DND-41 (cell line): ENCODE measurements around the gene TMEM260.
"Not testable (repeated sequence)": the region's sequence is repeated elsewhere in the genome, so short reads cannot be mapped to it uniquely, and the experiment has no call there.

ENCODE experiments used
- ATAC-seq: fragments of 200-7000 bp; cut with Tn5 transposase; 3 replicates; pipeline ENCODE4 v1.9.1; 2021; ENCODE audit warnings: low read depth; ENCODE audit not compliant: insufficient read depth
- DNase-seq: peaks from one replicate; pipeline ENCODE4 v3.0.0-alpha.2; 2020
- H2AFZ ChIP-seq: 2 replicates; pipeline ENCODE4 v1.6.0; 2012; ENCODE audit warnings: low read depth, low read length
- H3K27ac ChIP-seq: 2 replicates; pipeline ENCODE4 v1.5.1; 2012; ENCODE audit warnings: low read length, inconsistent platforms
- H3K27me3 ChIP-seq: fragments of 200-600 bp; sonication (generic); 2 replicates; pipeline ENCODE4 v1.6.0; 2012; ENCODE audit warnings: low read length, mild to moderate bottlenecking, inconsistent platforms; ENCODE audit not compliant: insufficient read depth, poor library complexity
- H3K36me3 ChIP-seq: 2 replicates; pipeline ENCODE4 v1.5.1; 2012; ENCODE audit warnings: low read length, inconsistent platforms; ENCODE audit not compliant: insufficient read depth
- H3K4me1 ChIP-seq: 2 replicates; pipeline ENCODE4 v1.5.1; 2012; ENCODE audit warnings: mild to moderate bottlenecking, low read length; ENCODE audit not compliant: insufficient read depth
- H3K4me2 ChIP-seq: 2 replicates; pipeline ENCODE4 v1.6.0; 2012; ENCODE audit warnings: mild to moderate bottlenecking, moderate library complexity, low read length, inconsistent platforms; ENCODE audit not compliant: insufficient read depth
- H3K4me3 ChIP-seq, 2 experiments: fragments of 200-600 bp in 1 of 2; shearing (Covaris generic) in 1 of 2; 2 replicates each; pipeline ENCODE4 v1.5.1; 2012 to 2016; ENCODE audit warnings: inconsistent platforms in 2 of 2, low read length in 2 of 2, mild to moderate bottlenecking in 2 of 2, low read depth in 1 of 2, moderate library complexity in 1 of 2
- H3K79me2 ChIP-seq: 2 replicates; pipeline ENCODE4 v1.6.0; 2012; ENCODE audit warnings: low read length, inconsistent platforms; ENCODE audit not compliant: insufficient read depth
- H3K9ac ChIP-seq: 2 replicates; pipeline ENCODE4 v1.6.0; 2012; ENCODE audit warnings: low read depth, mild to moderate bottlenecking, inconsistent platforms, low read length, moderate library complexity
- H3K9me3 ChIP-seq: 2 replicates; pipeline ENCODE4 v1.5.1; 2012; ENCODE audit warnings: low read length, moderate library complexity, mild to moderate bottlenecking, inconsistent platforms; ENCODE audit not compliant: insufficient read depth, severe bottlenecking
- H4K20me1 ChIP-seq: 2 replicates; pipeline ENCODE4 v1.6.0; 2012; ENCODE audit warnings: low read length; ENCODE audit not compliant: insufficient read depth
- EZH2 ChIP-seq: IDR thresholded peaks from 3 replicates; pipeline ENCODE4 v1.6.1; 2012; ENCODE audit warnings: borderline replicate concordance, low read depth, mild to moderate bottlenecking, moderate library complexity, low read length, inconsistent platforms; ENCODE audit not compliant: severe bottlenecking
- TF ChIP-seq, protein P1 (sequence below): IDR thresholded peaks from 2 replicates; pipeline ENCODE4 v1.5.1; 2012; ENCODE audit warnings: borderline replicate concordance, low read length, moderate library complexity, mild to moderate bottlenecking; ENCODE audit not compliant: poor library complexity, severe bottlenecking; ENCODE audit errors: extremely low read depth

TMEM260 gene

DNA sequence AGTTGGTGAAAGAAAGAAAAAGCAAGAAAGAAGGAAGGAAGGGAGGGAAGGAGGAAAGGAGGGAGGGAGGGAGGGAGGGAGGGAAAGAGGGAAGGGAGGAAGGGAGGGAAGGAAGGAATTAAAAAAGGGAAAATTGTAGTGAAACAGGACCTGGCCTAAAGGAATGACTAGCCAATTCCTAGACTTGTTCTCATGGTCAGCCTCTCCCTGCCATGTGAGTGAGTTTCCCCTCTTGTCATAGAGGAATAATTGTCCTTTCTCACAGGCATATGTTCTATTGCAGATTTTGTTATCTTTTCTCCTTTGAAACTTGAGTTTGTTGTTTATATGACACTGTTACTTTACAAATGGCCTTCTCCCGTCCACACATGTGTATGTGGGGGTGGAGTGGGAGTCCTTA lies 81.9 kb downstream of the TMEM260 start:
- H3K9ac ChIP-seq, result no peak overlapping the region
- no peak overlapping the region for H3K27ac ChIP-seq
- H2AFZ ChIP-seq, result no peak overlapping the region
- DNase-seq, result no peak
- no peaks in the 10 kb centered on the region for H3K27me3 ChIP-seq
- ATAC-seq, result no peak
- H4K20me1 ChIP-seq, result no peaks in the 10 kb centered on the region
- H3K36me3 ChIP-seq, result no peaks in the 10 kb centered on the region
- TF ChIP-seq, protein P1, sequence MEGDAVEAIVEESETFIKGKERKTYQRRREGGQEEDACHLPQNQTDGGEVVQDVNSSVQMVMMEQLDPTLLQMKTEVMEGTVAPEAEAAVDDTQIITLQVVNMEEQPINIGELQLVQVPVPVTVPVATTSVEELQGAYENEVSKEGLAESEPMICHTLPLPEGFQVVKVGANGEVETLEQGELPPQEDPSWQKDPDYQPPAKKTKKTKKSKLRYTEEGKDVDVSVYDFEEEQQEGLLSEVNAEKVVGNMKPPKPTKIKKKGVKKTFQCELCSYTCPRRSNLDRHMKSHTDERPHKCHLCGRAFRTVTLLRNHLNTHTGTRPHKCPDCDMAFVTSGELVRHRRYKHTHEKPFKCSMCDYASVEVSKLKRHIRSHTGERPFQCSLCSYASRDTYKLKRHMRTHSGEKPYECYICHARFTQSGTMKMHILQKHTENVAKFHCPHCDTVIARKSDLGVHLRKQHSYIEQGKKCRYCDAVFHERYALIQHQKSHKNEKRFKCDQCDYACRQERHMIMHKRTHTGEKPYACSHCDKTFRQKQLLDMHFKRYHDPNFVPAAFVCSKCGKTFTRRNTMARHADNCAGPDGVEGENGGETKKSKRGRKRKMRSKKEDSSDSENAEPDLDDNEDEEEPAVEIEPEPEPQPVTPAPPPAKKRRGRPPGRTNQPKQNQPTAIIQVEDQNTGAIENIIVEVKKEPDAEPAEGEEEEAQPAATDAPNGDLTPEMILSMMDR, result no peak
- TF ChIP-seq EZH2, result no peak
- H3K9me3 ChIP-seq, result no peaks in the 10 kb centered on the region
- no peak overlapping the region for H3K4me3 ChIP-seq
- H3K4me2 ChIP-seq, result no peak overlapping the region
- no peaks in the 10 kb centered on the region for H3K79me2 ChIP-seq
- H3K4me1 ChIP-seq, result no peaks in the 10 kb centered on the region

DNA sequence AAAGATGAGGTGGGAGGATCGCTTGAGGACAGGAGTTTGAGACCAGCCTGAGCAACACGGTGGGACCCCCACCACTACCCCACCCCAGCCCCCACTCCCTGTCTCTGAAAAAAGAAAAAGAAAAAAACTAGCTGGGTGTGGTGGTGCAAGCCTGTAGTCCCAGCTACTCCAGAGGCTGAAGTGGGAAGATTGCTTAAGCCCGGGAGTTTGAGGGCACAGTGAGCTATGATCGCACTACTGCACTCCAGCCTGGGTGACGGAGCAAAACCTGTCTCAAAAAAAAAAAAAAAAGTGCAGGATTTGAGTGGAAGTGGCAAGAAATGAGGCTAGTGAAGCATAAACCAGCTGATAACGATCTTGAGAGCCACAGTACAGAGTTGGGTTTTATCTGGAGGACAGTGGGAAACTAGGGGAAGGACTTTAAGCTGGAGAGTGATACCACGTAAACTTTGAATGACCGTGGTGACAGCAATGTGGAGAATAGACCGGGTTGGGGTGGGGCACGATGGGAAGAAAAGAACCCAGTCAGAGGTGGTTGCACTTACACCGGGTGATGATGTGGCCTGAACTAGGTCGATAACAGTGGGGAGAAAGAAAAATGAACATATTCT lies 85.3 kb downstream of the TMEM260 start:
- H3K4me2 ChIP-seq, result no peak overlapping the region
- H3K9ac ChIP-seq, result no peak overlapping the region
- H3K4me1 ChIP-seq, result no peaks in the 10 kb centered on the region
- no peaks in the 10 kb centered on the region for H3K27me3 ChIP-seq
- H4K20me1 ChIP-seq, result no peaks in the 10 kb centered on the region
- TF ChIP-seq EZH2, result no peak
- TF ChIP-seq, protein P1, result no peak
- H2AFZ ChIP-seq, result no peak overlapping the region
- no peaks in the 10 kb centered on the region for H3K79me2 ChIP-seq
- DNase-seq (no peak), ATAC-seq (no peak)
- no peak overlapping the region for H3K4me3 ChIP-seq
- no peak overlapping the region for H3K27ac ChIP-seq
- H3K9me3 ChIP-seq, result no peaks in the 10 kb centered on the region
- H3K36me3 ChIP-seq, result no peaks in the 10 kb centered on the region

DNA sequence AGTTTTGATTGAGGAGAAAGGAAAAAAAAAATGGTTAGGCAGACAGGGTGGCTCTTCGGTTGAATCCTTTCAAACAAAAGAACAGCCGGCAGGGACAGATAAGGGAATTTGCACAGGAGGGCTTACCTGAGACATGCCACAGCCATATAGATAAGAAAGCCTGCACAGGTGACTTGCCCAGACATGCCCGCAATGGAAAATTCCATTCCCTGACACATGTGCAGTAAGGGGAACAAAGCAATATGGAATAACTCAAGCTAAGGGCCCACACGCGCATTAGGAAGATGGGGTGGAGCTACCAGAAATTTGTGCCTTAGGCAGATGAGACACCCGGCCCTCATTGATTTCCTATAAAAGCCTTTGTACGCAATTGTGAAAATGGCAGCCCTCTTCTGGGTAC lies 86.7 kb downstream of the TMEM260 start:
- Histone ChIP-seq H3K9ac (no peak overlapping the region), H4K20me1 (no peaks in the 10 kb centered on the region), H3K27ac (no peak overlapping the region), H3K79me2 (no peaks in the 10 kb centered on the region), H3K9me3 (no peaks in the 10 kb centered on the region), H3K4me1 (no peaks in the 10 kb centered on the region), H2AFZ (no peak overlapping the region), H3K4me2 (no peak overlapping the region), H3K4me3 (no peak overlapping the region), H3K36me3 (no peaks in the 10 kb centered on the region), H3K27me3 (no peaks in the 10 kb centered on the region)
- DNase-seq (no peak), ATAC-seq (no peak)
- TF ChIP-seq EZH2, result no peak
- TF ChIP-seq, protein P1, result no peak

DNA sequence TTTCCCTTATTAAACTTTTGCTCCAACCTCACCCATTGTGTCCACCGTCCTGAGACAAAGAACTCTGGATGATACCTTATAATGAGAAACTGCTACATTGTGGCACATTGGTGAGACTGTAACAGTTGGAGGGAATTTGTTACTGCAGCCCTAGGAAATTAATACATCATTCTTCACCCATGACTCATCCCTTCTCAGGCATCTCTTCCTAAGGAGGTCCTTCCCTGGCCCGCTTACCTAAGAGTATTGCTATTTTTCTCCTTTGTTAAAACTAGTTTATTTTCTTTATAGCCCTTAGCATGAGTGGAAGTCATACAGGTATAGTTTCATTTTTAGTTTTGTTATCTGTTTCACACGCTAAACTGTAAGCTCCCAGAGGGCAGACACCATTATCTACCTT lies 87.1 kb downstream of the TMEM260 start:
- no peak overlapping the region for H3K4me3 ChIP-seq
- no peaks in the 10 kb centered on the region for H3K27me3 ChIP-seq
- H3K36me3 ChIP-seq, result no peaks in the 10 kb centered on the region
- H3K9me3 ChIP-seq, result no peaks in the 10 kb centered on the region
- H4K20me1 ChIP-seq, result no peaks in the 10 kb centered on the region
- no peaks in the 10 kb centered on the region for H3K79me2 ChIP-seq
- H3K4me1 ChIP-seq, result no peaks in the 10 kb centered on the region
- no peak overlapping the region for H3K4me2 ChIP-seq
- TF ChIP-seq, protein P1, result no peak
- TF ChIP-seq EZH2, result no peak
- ATAC-seq, result no peak
- H2AFZ ChIP-seq, result no peak overlapping the region
- H3K9ac ChIP-seq, result no peak overlapping the region
- no peak overlapping the region for H3K27ac ChIP-seq
- DNase-seq, result no peak

DNA sequence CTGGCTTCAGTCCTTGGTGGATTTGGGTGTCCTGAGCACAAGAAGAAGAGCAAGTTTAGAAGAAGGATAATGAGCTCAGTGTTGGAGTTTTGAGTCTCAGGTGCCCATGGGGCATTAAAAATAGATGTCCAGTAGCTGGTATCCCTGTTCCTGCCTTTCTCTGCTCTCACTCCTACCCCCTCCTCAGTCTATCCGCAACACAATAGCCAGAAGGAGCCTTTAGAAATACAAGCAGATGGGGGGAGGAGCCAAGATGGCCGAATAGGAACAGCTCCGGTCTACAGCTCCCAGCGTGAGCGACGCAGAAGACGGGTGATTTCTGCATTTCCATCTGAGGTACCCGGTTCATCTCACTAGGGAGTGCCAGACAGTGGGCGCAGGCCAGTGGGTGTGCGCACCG lies 87.7 kb downstream of the TMEM260 start:
- H3K4me2 ChIP-seq, H3K4me1 ChIP-seq, H3K4me3 ChIP-seq, H3K27ac ChIP-seq, H4K20me1 ChIP-seq, H3K9ac ChIP-seq, H3K79me2 ChIP-seq, H3K36me3 ChIP-seq, H3K9me3 ChIP-seq, DNase-seq, H2AFZ ChIP-seq, H3K27me3 ChIP-seq, ATAC-seq: not testable (repeated sequence)
